WTC11 (cell line): ENCODE measurements around the gene RAD51. TPM values are rescaled to one million over a fixed set of nuclear protein-coding genes. Genes with fewer than 3 reads are reported as not detected.
A peak's percentile ranks its signal among the peaks of the same experiment; 100 is the strongest.

Experiments
- CBFB ChIP-seq: sonication (generic); formaldehyde crosslinking; IDR thresholded peaks from 2 replicates; pipeline ENCODE4 v1.8.1; 2022; ENCODE audit warnings: mild to moderate bottlenecking, low read depth, missing genetic modification reagents
- CREM ChIP-seq: sonication (generic); formaldehyde crosslinking; IDR thresholded peaks from 2 replicates; pipeline ENCODE4 v1.8.1; 2022; ENCODE audit warnings: mild to moderate bottlenecking, missing genetic modification reagents, moderate library complexity
- EMX1 ChIP-seq: fragments of 250-450 bp; sonication (Bioruptor Pico); IDR thresholded peaks from 2 replicates; pipeline ENCODE4 v1.8.0; 2021; ENCODE audit warnings: mild to moderate bottlenecking
- ETV6 ChIP-seq: sonication (generic); formaldehyde crosslinking; IDR thresholded peaks from 2 replicates; pipeline ENCODE4 v1.8.1; 2022; ENCODE audit warnings: mild to moderate bottlenecking, missing genetic modification reagents
- FOXK1 ChIP-seq: sonication (generic); formaldehyde crosslinking; IDR thresholded peaks from 2 replicates; pipeline ENCODE4 v1.8.0; 2022; ENCODE audit warnings: mild to moderate bottlenecking, moderate library complexity, missing genetic modification reagents
- GABPB1 ChIP-seq: sonication (generic); formaldehyde crosslinking; IDR thresholded peaks from 2 replicates; pipeline ENCODE4 v1.8.1; 2023; ENCODE audit warnings: mild to moderate bottlenecking, missing genetic modification reagents
- GTF2I ChIP-seq: fragments of 250-450 bp; sonication (Bioruptor Pico); conservative IDR thresholded peaks from 2 replicates; pipeline ENCODE4 v1.4.0; 2021; ENCODE audit warnings: mild to moderate bottlenecking
- HMGA2 ChIP-seq: fragments of 250-450 bp; sonication (Bioruptor Pico); IDR thresholded peaks from 2 replicates; pipeline ENCODE4 v1.4.0; 2021; ENCODE audit warnings: mild to moderate bottlenecking, moderate library complexity
- NFE2L1 ChIP-seq: sonication (generic); formaldehyde crosslinking; IDR thresholded peaks from 2 replicates; pipeline ENCODE4 v1.8.1; 2023; ENCODE audit warnings: missing genetic modification reagents
- PRRX2 ChIP-seq: fragments of 250-450 bp; sonication (Bioruptor Pico); IDR thresholded peaks from 2 replicates; pipeline ENCODE4 v1.8.0; 2021; ENCODE audit warnings: mild to moderate bottlenecking
- SMAD3 ChIP-seq: sonication (generic); formaldehyde crosslinking; IDR thresholded peaks from 2 replicates; pipeline ENCODE4 v1.8.0; 2022; ENCODE audit warnings: missing genetic modification reagents, mild to moderate bottlenecking, borderline replicate concordance
- SP1 ChIP-seq: sonication (generic); formaldehyde crosslinking; conservative IDR thresholded peaks from 2 replicates; pipeline ENCODE4 v1.8.1; 2022; ENCODE audit warnings: missing genetic modification reagents
- TP53 ChIP-seq: sonication (generic); formaldehyde crosslinking; IDR thresholded peaks from 2 replicates; pipeline ENCODE4 v1.8.1; 2023; ENCODE audit warnings: mild to moderate bottlenecking, missing genetic modification reagents
- ZBTB21 ChIP-seq: sonication (generic); formaldehyde crosslinking; IDR thresholded peaks from 2 replicates; pipeline ENCODE4 v1.8.1; 2023; ENCODE audit warnings: mild to moderate bottlenecking, missing genetic modification reagents, borderline replicate concordance
- ZNF138 ChIP-seq: sonication (generic); formaldehyde crosslinking; conservative IDR thresholded peaks from 2 replicates; pipeline ENCODE4 v1.8.1; 2022; ENCODE audit warnings: mild to moderate bottlenecking, moderate library complexity, missing genetic modification reagents
- ZNF416 ChIP-seq: fragments of 250-450 bp; sonication (Bioruptor Pico); IDR thresholded peaks from 2 replicates; pipeline ENCODE4 v1.9.0; 2021; ENCODE audit warnings: mild to moderate bottlenecking, inconsistent platforms
- ZNF423 ChIP-seq: fragments of 250-450 bp; sonication (Bioruptor Pico); IDR thresholded peaks from 2 replicates; pipeline ENCODE4 v2.1.2; 2022; ENCODE audit warnings: mild to moderate bottlenecking, moderate library complexity
- ZNF671 ChIP-seq: fragments of 250-450 bp; sonication (Bioruptor Pico); IDR thresholded peaks from 2 replicates; pipeline ENCODE4 v1.8.0; 2021; ENCODE audit warnings: mild to moderate bottlenecking
- total RNA-seq: library from RNA; stranded (reverse); gene quantifications from 3 replicates; pipeline ENCODE4 v1.2.3, GENCODE V29; 2021
- TF ChIP-seq, protein P1 (sequence below): sonication (generic); formaldehyde crosslinking; IDR thresholded peaks from 2 replicates; pipeline ENCODE4 v1.8.0; 2022; ENCODE audit warnings: missing genetic modification reagents
- TF ChIP-seq, protein P2 (sequence below): sonication (generic); formaldehyde crosslinking; IDR thresholded peaks from 2 replicates; pipeline ENCODE4 v1.8.0; 2022; ENCODE audit warnings: mild to moderate bottlenecking, missing genetic modification reagents
- TF ChIP-seq, protein P3 (sequence below): fragments of 250-450 bp; sonication (Bioruptor Pico); conservative IDR thresholded peaks from 2 replicates; pipeline ENCODE4 v1.9.0; 2021; ENCODE audit warnings: mild to moderate bottlenecking
- TF ChIP-seq, protein P4 (sequence below): sonication (generic); formaldehyde crosslinking; IDR thresholded peaks from 2 replicates; pipeline ENCODE4 v1.8.0; 2022; ENCODE audit warnings: mild to moderate bottlenecking, missing genetic modification reagents
- TF ChIP-seq, protein P5 (sequence below): sonication (generic); formaldehyde crosslinking; IDR thresholded peaks from 2 replicates; pipeline ENCODE4 v1.8.1; 2022; ENCODE audit warnings: mild to moderate bottlenecking, moderate library complexity, missing genetic modification reagents
- TF ChIP-seq, protein P6 (sequence below): sonication (generic); formaldehyde crosslinking; IDR thresholded peaks from 2 replicates; pipeline ENCODE4 v1.8.1; 2023; ENCODE audit warnings: mild to moderate bottlenecking, missing genetic modification reagents, moderate library complexity
- TF ChIP-seq, protein P7 (sequence below): sonication (generic); formaldehyde crosslinking; IDR thresholded peaks from 2 replicates; pipeline ENCODE4 v1.8.0; 2023; ENCODE audit warnings: mild to moderate bottlenecking, missing genetic modification reagents
- TF ChIP-seq, protein P8 (sequence below): sonication (generic); formaldehyde crosslinking; IDR thresholded peaks from 2 replicates; pipeline ENCODE4 v1.8.1; 2023; ENCODE audit warnings: mild to moderate bottlenecking, missing genetic modification reagents

Gene RAD51
- total RNA-seq, 1 experiment from 2014 or later = 36.4 TPM

DNA sequence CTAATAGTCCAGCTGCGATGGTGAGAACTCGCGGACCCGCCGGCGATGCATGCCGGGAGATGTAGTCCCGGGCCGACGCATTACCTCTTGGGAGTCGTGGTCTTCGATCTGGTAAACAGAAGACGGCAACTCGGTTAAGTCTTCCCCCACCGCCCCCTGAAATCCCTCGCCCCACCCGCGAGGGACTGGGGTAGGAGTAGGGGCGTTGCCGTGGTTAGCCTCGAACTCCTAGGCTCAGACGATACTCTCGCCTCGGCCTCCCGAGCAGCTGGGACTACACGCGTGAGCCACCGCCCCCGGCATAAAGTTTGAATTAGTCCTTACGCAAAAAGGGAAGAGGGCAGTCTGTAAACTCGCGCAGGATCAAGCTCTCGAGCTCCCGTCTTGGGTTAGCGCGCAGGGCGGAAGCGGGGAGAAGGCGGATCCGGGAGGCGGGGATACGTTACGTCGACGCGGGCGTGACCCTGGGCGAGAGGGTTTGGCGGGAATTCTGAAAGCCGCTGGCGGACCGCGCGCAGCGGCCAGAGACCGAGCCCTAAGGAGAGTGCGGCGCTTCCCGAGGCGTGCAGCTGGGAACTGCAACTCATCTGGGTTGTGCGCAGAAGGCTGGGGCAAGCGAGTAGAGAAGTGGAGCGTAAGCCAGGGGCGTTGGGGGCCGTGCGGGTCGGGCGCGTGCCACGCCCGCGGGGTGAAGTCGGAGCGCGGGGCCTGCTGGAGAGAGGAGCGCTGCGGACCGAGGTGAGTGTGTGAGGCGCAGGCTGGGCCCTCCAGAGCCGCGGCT lies at the start of gene RAD51 (continued):
- TF ChIP-seq, protein P1, sequence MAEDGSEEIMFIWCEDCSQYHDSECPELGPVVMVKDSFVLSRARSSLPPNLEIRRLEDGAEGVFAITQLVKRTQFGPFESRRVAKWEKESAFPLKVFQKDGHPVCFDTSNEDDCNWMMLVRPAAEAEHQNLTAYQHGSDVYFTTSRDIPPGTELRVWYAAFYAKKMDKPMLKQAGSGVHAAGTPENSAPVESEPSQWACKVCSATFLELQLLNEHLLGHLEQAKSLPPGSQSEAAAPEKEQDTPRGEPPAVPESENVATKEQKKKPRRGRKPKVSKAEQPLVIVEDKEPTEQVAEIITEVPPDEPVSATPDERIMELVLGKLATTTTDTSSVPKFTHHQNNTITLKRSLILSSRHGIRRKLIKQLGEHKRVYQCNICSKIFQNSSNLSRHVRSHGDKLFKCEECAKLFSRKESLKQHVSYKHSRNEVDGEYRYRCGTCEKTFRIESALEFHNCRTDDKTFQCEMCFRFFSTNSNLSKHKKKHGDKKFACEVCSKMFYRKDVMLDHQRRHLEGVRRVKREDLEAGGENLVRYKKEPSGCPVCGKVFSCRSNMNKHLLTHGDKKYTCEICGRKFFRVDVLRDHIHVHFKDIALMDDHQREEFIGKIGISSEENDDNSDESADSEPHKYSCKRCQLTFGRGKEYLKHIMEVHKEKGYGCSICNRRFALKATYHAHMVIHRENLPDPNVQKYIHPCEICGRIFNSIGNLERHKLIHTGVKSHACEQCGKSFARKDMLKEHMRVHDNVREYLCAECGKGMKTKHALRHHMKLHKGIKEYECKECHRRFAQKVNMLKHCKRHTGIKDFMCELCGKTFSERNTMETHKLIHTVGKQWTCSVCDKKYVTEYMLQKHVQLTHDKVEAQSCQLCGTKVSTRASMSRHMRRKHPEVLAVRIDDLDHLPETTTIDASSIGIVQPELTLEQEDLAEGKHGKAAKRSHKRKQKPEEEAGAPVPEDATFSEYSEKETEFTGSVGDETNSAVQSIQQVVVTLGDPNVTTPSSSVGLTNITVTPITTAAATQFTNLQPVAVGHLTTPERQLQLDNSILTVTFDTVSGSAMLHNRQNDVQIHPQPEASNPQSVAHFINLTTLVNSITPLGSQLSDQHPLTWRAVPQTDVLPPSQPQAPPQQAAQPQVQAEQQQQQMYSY (CRISPR knock-in tag) = peak; percentile 34; the same call in 1 of the 2 replicates
- no peak for TF ChIP-seq ZNF671 (CRISPR knock-in tag)
- no peak for TF ChIP-seq ZNF138 (CRISPR knock-in tag)
- peak; percentile 94 for TF ChIP-seq ETV6
- no peak for TF ChIP-seq GTF2I (CRISPR knock-in tag)
- peak; percentile 60; the same call in 1 of the 2 replicates for TF ChIP-seq FOXK1 (CRISPR knock-in tag)
- no peak for TF ChIP-seq ZNF423
- TF ChIP-seq SMAD3 (CRISPR knock-in tag) = no peak
- TF ChIP-seq, protein P2, sequence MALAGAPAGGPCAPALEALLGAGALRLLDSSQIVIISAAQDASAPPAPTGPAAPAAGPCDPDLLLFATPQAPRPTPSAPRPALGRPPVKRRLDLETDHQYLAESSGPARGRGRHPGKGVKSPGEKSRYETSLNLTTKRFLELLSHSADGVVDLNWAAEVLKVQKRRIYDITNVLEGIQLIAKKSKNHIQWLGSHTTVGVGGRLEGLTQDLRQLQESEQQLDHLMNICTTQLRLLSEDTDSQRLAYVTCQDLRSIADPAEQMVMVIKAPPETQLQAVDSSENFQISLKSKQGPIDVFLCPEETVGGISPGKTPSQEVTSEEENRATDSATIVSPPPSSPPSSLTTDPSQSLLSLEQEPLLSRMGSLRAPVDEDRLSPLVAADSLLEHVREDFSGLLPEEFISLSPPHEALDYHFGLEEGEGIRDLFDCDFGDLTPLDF = peak; percentile 87; the same call in 1 of the 2 replicates
- TF ChIP-seq, protein P3, sequence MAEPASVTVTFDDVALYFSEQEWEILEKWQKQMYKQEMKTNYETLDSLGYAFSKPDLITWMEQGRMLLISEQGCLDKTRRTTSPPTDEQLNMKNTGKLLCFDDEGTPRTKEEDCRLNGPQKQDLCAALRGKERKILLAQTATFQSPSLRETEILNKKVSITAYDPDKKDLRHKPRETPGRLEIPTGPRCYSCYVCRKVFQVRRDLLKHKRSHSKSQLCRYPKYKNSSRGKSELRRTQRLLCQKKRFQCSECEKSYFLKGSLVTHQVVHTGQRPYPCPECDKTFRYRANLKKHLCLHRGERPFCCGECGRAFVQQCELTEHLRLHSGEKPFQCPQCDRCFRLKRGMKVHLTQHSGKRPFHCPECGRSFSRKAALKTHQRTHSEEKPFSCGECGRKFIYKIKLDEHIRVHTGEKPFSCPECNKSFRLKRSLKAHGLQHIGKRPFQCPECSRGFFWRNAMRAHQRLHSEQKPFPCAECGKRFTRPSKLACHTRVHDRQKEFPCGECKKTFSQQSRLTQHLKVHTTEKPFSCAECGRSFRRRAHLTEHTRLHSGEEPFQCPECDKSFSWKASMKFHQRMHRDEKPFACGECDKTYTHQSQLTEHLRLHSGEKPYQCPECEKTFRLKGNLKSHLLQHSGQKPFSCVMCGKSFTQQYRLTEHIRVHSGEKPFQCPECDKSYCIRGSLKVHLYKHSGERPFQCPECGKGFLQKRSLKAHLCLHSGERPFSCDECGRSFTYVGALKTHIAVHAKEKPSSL (CRISPR knock-in tag) = no peak
- peak; percentile 62; the same call in 1 of the 2 replicates for TF ChIP-seq TP53
- TF ChIP-seq, protein P4, sequence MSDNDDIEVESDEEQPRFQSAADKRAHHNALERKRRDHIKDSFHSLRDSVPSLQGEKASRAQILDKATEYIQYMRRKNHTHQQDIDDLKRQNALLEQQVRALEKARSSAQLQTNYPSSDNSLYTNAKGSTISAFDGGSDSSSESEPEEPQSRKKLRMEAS = peak; percentile 94
- TF ChIP-seq CBFB = no peak
- TF ChIP-seq, protein P5, sequence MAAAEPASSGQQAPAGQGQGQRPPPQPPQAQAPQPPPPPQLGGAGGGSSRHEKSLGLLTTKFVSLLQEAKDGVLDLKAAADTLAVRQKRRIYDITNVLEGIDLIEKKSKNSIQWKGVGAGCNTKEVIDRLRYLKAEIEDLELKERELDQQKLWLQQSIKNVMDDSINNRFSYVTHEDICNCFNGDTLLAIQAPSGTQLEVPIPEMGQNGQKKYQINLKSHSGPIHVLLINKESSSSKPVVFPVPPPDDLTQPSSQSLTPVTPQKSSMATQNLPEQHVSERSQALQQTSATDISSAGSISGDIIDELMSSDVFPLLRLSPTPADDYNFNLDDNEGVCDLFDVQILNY = peak; percentile 99
- no peak for TF ChIP-seq HMGA2 (CRISPR knock-in tag)
- TF ChIP-seq EMX1 (CRISPR knock-in tag) = no peak
- TF ChIP-seq, protein P6, sequence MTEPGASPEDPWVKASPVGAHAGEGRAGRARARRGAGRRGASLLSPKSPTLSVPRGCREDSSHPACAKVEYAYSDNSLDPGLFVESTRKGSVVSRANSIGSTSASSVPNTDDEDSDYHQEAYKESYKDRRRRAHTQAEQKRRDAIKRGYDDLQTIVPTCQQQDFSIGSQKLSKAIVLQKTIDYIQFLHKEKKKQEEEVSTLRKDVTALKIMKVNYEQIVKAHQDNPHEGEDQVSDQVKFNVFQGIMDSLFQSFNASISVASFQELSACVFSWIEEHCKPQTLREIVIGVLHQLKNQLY (CRISPR knock-in tag) = 0 out of 2 replicates have a peak, but pooled peaks have one; percentile 57
- TF ChIP-seq SP1 (CRISPR knock-in tag) = peak; percentile 79
- TF ChIP-seq, protein P7, sequence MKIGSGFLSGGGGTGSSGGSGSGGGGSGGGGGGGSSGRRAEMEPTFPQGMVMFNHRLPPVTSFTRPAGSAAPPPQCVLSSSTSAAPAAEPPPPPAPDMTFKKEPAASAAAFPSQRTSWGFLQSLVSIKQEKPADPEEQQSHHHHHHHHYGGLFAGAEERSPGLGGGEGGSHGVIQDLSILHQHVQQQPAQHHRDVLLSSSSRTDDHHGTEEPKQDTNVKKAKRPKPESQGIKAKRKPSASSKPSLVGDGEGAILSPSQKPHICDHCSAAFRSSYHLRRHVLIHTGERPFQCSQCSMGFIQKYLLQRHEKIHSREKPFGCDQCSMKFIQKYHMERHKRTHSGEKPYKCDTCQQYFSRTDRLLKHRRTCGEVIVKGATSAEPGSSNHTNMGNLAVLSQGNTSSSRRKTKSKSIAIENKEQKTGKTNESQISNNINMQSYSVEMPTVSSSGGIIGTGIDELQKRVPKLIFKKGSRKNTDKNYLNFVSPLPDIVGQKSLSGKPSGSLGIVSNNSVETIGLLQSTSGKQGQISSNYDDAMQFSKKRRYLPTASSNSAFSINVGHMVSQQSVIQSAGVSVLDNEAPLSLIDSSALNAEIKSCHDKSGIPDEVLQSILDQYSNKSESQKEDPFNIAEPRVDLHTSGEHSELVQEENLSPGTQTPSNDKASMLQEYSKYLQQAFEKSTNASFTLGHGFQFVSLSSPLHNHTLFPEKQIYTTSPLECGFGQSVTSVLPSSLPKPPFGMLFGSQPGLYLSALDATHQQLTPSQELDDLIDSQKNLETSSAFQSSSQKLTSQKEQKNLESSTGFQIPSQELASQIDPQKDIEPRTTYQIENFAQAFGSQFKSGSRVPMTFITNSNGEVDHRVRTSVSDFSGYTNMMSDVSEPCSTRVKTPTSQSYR (CRISPR knock-in tag) = peak; percentile 52; the same call in 1 of the 2 replicates
- TF ChIP-seq ZBTB21 (CRISPR knock-in tag) = peak; percentile 86; the same call in 1 of the 2 replicates
- peak; percentile 68 for TF ChIP-seq GABPB1 (CRISPR knock-in tag)
- TF ChIP-seq PRRX2 (CRISPR knock-in tag) = no peak
- peak; percentile 81; the same call in 1 of the 2 replicates for TF ChIP-seq NFE2L1 (CRISPR knock-in tag)
- TF ChIP-seq CREM (CRISPR knock-in tag) = peak; percentile 83; the same call in 1 of the 2 replicates
- peak; percentile 63; the same call in 1 of the 2 replicates for TF ChIP-seq ZNF416 (CRISPR knock-in tag)
- TF ChIP-seq, protein P8, sequence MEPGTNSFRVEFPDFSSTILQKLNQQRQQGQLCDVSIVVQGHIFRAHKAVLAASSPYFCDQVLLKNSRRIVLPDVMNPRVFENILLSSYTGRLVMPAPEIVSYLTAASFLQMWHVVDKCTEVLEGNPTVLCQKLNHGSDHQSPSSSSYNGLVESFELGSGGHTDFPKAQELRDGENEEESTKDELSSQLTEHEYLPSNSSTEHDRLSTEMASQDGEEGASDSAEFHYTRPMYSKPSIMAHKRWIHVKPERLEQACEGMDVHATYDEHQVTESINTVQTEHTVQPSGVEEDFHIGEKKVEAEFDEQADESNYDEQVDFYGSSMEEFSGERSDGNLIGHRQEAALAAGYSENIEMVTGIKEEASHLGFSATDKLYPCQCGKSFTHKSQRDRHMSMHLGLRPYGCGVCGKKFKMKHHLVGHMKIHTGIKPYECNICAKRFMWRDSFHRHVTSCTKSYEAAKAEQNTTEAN = peak; percentile 42; the same call in 1 of the 2 replicates
